IPS-15b (cell line): ENCODE measurements around the gene CAPN11.

ENCODE experiments used
- H3K27me3 ChIP-seq: one replicate; pipeline ENCODE4 v1.6.1; 2013; ENCODE audit warnings: low read length; ENCODE audit not compliant: control insufficient read depth, insufficient read depth
- H3K36me3 ChIP-seq: one replicate; pipeline ENCODE4 v1.6.1; 2013; ENCODE audit warnings: low read length; ENCODE audit not compliant: control insufficient read depth, insufficient read depth
- H3K4me1 ChIP-seq: one replicate; pipeline ENCODE4 v1.6.1; 2013; ENCODE audit warnings: mild to moderate bottlenecking, low read length; ENCODE audit not compliant: control insufficient read depth, insufficient read depth
- H3K4me3 ChIP-seq: one replicate; pipeline ENCODE4 v1.5.1; 2013; ENCODE audit warnings: low read depth, low read length
- H3K9ac ChIP-seq: one replicate; pipeline ENCODE4 v1.6.1; 2013; ENCODE audit warnings: low read depth, mild to moderate bottlenecking, low read length
- H3K9me3 ChIP-seq: one replicate; pipeline ENCODE4 v1.6.1; 2013; ENCODE audit warnings: mild to moderate bottlenecking, low read length; ENCODE audit not compliant: control insufficient read depth, insufficient read depth

Gene CAPN11

GRCh38 chr6:44158770-44159228, at the start of gene CAPN11:
TSS of gene CAPN11 (plus strand) at chr6:44158820. CDS start at chr6:44158849, 29 bp downstream.
- Histone ChIP-seq H3K4me1 (peaks cover 8% of the 10 kb centered on the region), H3K36me3 (no peaks in the 10 kb centered on the region), H3K9ac (no peak within 1 kb of the TSS)

GRCh38 chr6:44109212-44109611, 49.4 kb upstream of the CAPN11 start:
- no peak overlapping the region for H3K9ac ChIP-seq
- H3K4me3 ChIP-seq: no peak overlapping the region
- H3K4me1 ChIP-seq: no peaks in the 10 kb centered on the region
- peaks cover 36% of the 10 kb centered on the region for H3K36me3 ChIP-seq
- no peaks in the 10 kb centered on the region for H3K9me3 ChIP-seq
- H3K27me3 ChIP-seq: no peaks in the 10 kb centered on the region

More at GRCh38 chr6:44158770-44159228, at the start of gene CAPN11:
- H3K27me3 ChIP-seq: peaks cover 3% of the 10 kb centered on the region
- no peaks in the 10 kb centered on the region for H3K9me3 ChIP-seq
- no peak within 1 kb of the TSS for H3K4me3 ChIP-seq

GRCh38 chr6:44110005-44110676, 48.5 kb upstream of the CAPN11 start:
- H3K9ac ChIP-seq: no peak overlapping the region
- no peaks in the 10 kb centered on the region for H3K9me3 ChIP-seq
- H3K27me3 ChIP-seq: no peaks in the 10 kb centered on the region
- peaks cover 27% of the 10 kb centered on the region for H3K36me3 ChIP-seq
- H3K4me1 ChIP-seq: no peaks in the 10 kb centered on the region
- no peak overlapping the region for H3K4me3 ChIP-seq

- Histone ChIP-seq H3K9ac (no peak overlapping the region), H3K36me3 (peaks cover 27% of the 10 kb centered on the region), H3K27me3 (no peaks in the 10 kb centered on the region), H3K4me3 (no peak overlapping the region), H3K9me3 (no peaks in the 10 kb centered on the region), H3K4me1 (no peaks in the 10 kb centered on the region)
Observed at GRCh38 chr6:44110966-44111365, 47.7 kb upstream of the CAPN11 start.

- Histone ChIP-seq H3K4me3 (no peak overlapping the region), H3K9me3 (no peaks in the 10 kb centered on the region), H3K9ac (no peak overlapping the region), H3K36me3 (peaks cover 23% of the 10 kb centered on the region), H3K4me1 (no peaks in the 10 kb centered on the region), H3K27me3 (no peaks in the 10 kb centered on the region)
Observed at GRCh38 chr6:44111434-44112417, 46.9 kb upstream of the CAPN11 start.

- H3K36me3 ChIP-seq: peaks cover 17% of the 10 kb centered on the region
Observed at GRCh38 chr6:44113414-44113813, 45.2 kb upstream of the CAPN11 start.

GRCh38 chr6:44115866-44116265, 42.8 kb upstream of the CAPN11 start:
- H3K4me1 ChIP-seq: peaks cover 1% of the 10 kb centered on the region
- H3K9ac ChIP-seq: no peak overlapping the region
- peaks cover 10% of the 10 kb centered on the region for H3K36me3 ChIP-seq
- H3K4me3 ChIP-seq: no peak overlapping the region
- no peaks in the 10 kb centered on the region for H3K27me3 ChIP-seq
- no peaks in the 10 kb centered on the region for H3K9me3 ChIP-seq

More at GRCh38 chr6:44113414-44113813, 45.2 kb upstream of the CAPN11 start:
- H3K9ac ChIP-seq: no peak overlapping the region
- no peaks in the 10 kb centered on the region for H3K27me3 ChIP-seq
- no peaks in the 10 kb centered on the region for H3K4me1 ChIP-seq
- H3K9me3 ChIP-seq: no peaks in the 10 kb centered on the region
- no peak overlapping the region for H3K4me3 ChIP-seq

GRCh38 chr6:44116641-44117382, 41.8 kb upstream of the CAPN11 start:
- no peaks in the 10 kb centered on the region for H3K27me3 ChIP-seq
- no peaks in the 10 kb centered on the region for H3K9me3 ChIP-seq
- peaks cover 6% of the 10 kb centered on the region for H3K4me1 ChIP-seq
- H3K9ac ChIP-seq: no peak overlapping the region
- H3K4me3 ChIP-seq: no peak overlapping the region
- peaks cover 10% of the 10 kb centered on the region for H3K36me3 ChIP-seq

GRCh38 chr6:44117397-44118128, 41.1 kb upstream of the CAPN11 start:
- Histone ChIP-seq H3K36me3 (peaks cover 10% of the 10 kb centered on the region), H3K9me3 (no peaks in the 10 kb centered on the region)

GRCh38 chr6:44119704-44120262, 38.8 kb upstream of the CAPN11 start:
- Histone ChIP-seq H3K9ac (no peak overlapping the region), H3K9me3 (no peaks in the 10 kb centered on the region), H3K4me1 (peaks cover 23% of the 10 kb centered on the region), H3K27me3 (no peaks in the 10 kb centered on the region), H3K36me3 (no peaks in the 10 kb centered on the region), H3K4me3 (no peak overlapping the region)

More at GRCh38 chr6:44117397-44118128, 41.1 kb upstream of the CAPN11 start:
- no peak overlapping the region for H3K9ac ChIP-seq
- peaks cover 10% of the 10 kb centered on the region for H3K4me1 ChIP-seq
- H3K4me3 ChIP-seq: no peak overlapping the region
- H3K27me3 ChIP-seq: no peaks in the 10 kb centered on the region
